Brain microvascular endothelial cell (primary cell): ENCODE data around the gene PARP16.

Experiments
- DNase-seq: peaks from one replicate; pipeline ENCODE4 v3.0.0-alpha.2; 2020
- H3K27ac ChIP-seq: fragments of 250-450 bp; sonication (Bioruptor Pico); 2 replicates; pipeline ENCODE4 v1.5.1; 2020; ENCODE audit warnings: mild to moderate bottlenecking, moderate library complexity
- H3K27me3 ChIP-seq: fragments of 250-450 bp; sonication (Bioruptor Pico); replicated peaks from 2 replicates; pipeline ENCODE4 v1.5.1; 2020; ENCODE audit warnings: mild to moderate bottlenecking
- H3K36me3 ChIP-seq: fragments of 250-450 bp; sonication (Bioruptor Pico); replicated peaks from 2 replicates; pipeline ENCODE4 v1.5.1; 2020; ENCODE audit warnings: mild to moderate bottlenecking
- H3K4me3 ChIP-seq: 2 replicates; pipeline ENCODE4 v1.5.1; 2011; ENCODE audit warnings: low read depth, mild to moderate bottlenecking, control low read depth, low read length, moderate library complexity
- in situ Hi-C: cut with HindIII; loops from 2 replicates; pipeline ENCODE4 v1.10.0; 2017; ENCODE audit warnings: low sequenced_read_pairs, low pct_ligation_motif_present
- TF ChIP-seq, protein P1 (sequence below): IDR thresholded peaks from 2 replicates; pipeline ENCODE4 v1.5.1; 2011; ENCODE audit warnings: low read depth, mild to moderate bottlenecking, moderate library complexity, low read length, control low read depth, inconsistent platforms; ENCODE audit errors: missing control alignments

Gene PARP16

DNA sequence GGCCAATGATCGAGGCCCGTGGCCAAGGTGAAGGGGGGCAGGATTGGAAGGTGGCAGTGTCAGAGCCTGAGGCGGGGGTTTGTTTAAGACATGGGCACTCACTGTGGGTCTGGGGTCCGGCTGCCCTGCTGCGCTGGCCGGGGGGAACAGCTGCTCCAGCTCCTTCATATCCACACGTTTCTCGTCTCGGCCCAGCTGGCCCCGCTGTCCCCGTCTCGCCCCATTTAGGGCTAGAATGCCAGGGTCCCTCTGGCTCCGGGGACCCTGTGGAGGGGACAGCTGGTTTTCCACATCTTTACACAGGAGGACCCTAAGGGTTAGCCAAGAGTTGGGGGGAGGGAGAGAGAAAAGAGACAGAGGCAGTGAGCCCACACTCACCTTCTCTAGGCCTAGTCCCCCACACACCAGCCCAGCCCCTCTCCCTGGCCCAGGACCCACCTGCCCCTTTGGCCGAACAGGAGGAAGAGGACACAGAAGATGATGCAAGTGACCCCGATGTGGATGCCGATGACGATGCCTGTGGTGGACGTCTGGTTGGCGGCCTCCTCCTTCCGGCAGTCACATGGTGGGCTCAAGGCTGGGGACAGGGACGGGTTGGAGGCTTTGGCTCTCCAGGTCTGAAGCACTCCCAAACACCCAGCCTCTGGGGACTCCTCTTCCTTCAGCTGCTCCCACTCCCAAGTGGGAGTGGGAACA, 42.8 kb upstream of the PARP16 start:
- no peak overlapping the region for H3K27ac ChIP-seq
- no peak for DNase-seq
- H3K36me3 ChIP-seq: no peaks in the 10 kb centered on the region
- no peak overlapping the region for H3K4me3 ChIP-seq
- in situ Hi-C loops: no loop called here
- H3K27me3 ChIP-seq: no peaks in the 10 kb centered on the region
- TF ChIP-seq, protein P1, sequence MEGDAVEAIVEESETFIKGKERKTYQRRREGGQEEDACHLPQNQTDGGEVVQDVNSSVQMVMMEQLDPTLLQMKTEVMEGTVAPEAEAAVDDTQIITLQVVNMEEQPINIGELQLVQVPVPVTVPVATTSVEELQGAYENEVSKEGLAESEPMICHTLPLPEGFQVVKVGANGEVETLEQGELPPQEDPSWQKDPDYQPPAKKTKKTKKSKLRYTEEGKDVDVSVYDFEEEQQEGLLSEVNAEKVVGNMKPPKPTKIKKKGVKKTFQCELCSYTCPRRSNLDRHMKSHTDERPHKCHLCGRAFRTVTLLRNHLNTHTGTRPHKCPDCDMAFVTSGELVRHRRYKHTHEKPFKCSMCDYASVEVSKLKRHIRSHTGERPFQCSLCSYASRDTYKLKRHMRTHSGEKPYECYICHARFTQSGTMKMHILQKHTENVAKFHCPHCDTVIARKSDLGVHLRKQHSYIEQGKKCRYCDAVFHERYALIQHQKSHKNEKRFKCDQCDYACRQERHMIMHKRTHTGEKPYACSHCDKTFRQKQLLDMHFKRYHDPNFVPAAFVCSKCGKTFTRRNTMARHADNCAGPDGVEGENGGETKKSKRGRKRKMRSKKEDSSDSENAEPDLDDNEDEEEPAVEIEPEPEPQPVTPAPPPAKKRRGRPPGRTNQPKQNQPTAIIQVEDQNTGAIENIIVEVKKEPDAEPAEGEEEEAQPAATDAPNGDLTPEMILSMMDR: no peak

DNA sequence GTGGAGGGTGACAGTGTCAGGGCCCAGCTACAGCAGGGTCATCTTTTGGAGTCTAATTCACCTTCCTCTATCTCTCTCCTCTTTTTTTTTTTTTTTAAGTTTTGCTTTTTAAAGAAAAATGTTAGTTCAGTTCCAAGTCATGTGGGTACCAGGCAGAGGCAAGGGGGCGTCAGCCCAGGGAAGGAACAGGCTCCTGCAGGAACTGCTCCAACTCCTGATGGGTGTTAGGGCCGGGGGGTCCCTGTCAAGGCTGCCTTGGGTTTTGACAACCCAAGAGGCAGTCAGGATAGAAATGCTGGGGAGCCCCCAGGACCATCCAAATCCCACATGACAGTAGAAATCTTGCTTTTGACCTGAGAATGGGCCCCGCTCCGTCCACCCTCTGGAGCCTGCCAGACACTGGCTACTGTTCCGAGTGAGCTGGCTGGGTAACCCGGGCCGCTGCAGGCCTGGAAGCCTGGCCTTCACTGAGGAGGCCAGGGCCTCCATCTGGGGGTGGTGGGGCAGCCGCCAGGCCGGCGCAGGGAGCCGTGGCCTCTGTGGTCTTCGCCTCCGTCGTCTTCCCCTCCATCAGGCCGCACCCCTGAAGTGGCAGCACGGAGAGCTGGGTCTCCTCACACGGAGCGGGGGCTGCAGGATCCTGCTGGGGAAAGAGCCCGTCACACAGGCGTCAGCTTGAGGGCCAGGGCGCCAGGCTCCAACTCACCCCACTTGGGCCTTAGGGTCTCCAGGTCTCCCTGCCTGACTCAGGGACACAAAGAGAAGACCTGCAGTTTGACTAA, 42.0 kb upstream of the PARP16 start:
- Histone ChIP-seq H3K27ac (no peak overlapping the region), H3K27me3 (no peaks in the 10 kb centered on the region), H3K36me3 (no peaks in the 10 kb centered on the region), H3K4me3 (no peak overlapping the region)
- no peak for DNase-seq
- TF ChIP-seq, protein P1: no peak
- in situ Hi-C loops: no loop called here

GRCh38 chr15:65327651-65328393, 41.1 kb upstream of the PARP16 start:
- in situ Hi-C loops: no loop called here
- H3K27ac ChIP-seq: no peak overlapping the region
- TF ChIP-seq, protein P1: no peak
- DNase-seq: no peak
- H3K27me3 ChIP-seq: no peaks in the 10 kb centered on the region
- H3K36me3 ChIP-seq: no peaks in the 10 kb centered on the region
- no peak overlapping the region for H3K4me3 ChIP-seq

DNA sequence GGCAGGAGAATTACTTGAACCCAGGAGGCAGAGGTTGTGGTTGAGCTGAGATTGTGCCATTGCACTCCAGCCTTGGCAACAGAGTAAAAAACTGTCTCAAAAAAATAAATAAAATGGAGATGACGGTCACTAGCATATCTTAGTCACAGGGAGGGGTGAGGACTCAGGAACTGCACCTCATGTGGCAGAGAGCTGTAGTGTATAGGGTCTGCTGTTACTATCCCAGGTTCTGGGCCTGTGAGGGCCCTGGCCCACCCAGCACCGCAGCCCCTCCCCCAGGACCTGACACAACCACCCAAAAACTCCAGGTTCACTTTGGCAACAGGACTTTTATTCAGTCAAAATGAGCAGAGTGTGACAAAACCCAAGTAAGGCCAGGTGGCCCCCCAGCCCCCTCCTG, 40.1 kb upstream of the PARP16 start:
- in situ Hi-C loops: no loop called here
- Histone ChIP-seq H3K36me3 (no peaks in the 10 kb centered on the region), H3K27ac (no peak overlapping the region), H3K4me3 (no peak overlapping the region), H3K27me3 (no peaks in the 10 kb centered on the region)
- DNase-seq: no peak
- TF ChIP-seq, protein P1: no peak

DNA sequence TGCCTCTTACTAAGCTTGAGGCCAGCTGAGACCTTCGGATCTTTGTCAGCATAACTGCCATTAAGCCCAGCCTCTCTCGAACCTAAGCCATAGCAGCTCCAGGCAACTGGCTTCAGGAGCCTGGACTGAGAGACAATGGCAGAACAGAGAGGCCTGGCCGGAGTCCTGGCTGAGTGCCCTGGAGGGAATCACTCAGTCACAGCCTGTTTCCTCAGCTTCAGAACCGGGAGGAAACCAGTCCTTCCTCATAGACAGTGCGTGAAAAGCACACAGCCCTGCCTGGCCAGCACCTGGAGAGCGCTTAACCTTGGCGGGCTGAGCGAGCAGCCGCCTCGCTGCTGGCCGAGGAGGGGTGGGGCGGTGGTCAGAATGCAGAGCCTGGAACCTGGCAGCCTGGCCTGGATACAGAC, 39.4 kb upstream of the PARP16 start:
- no peaks in the 10 kb centered on the region for H3K27me3 ChIP-seq
- no peak for DNase-seq
- H3K4me3 ChIP-seq: no peak overlapping the region
- TF ChIP-seq, protein P1: no peak
- H3K27ac ChIP-seq: no peak overlapping the region
- no peaks in the 10 kb centered on the region for H3K36me3 ChIP-seq
- in situ Hi-C loops: no loop called here
